ENCODE measurements around the gene FNDC11.

The FNDC11 gene

DNA sequence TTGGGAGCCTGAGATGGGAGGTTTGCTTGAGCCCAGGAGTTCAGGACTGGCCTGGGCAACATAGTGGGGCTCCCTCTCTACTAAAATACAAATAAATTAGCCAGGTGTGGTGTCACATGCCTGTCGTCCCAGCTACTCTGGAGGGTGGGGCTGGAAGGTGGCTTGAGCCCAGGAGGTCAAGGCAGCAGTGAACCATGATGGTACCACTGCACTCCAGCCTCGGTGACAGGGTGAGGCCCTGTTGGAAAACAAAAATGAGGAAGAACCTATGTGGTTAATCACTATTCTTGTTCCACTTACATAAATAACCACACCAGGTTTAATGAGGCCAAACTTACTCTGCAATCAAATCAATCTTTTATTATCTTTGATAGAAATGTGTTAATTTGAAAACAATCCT, 28.0 kb upstream of the FNDC11 start:
- DNase-seq: no peak

DNA sequence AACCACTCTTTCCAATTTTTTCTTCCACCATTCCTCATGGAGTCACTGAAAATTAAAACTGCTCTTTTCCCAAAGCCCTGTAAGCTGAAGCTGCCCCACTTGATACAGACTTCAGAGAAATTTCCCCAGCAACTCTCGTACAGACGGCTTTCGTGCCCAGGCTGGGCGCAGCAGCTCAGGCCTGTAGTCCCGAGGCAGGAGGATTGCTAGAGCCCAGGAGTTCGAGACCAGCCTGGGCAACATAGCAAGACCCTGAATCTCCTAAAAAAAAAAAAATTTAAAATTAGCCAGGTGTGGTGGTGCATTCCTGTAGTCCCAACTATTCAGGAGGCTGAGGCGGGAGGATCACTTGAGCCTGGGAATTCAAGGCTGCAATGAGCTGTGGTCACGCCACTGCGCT, 26.8 kb upstream of the FNDC11 start:
- DNase-seq: no peak

GRCh38 chr20:63529180-63529860, 24.6 kb upstream of the FNDC11 start:
- DNase-seq: no peak

DNA sequence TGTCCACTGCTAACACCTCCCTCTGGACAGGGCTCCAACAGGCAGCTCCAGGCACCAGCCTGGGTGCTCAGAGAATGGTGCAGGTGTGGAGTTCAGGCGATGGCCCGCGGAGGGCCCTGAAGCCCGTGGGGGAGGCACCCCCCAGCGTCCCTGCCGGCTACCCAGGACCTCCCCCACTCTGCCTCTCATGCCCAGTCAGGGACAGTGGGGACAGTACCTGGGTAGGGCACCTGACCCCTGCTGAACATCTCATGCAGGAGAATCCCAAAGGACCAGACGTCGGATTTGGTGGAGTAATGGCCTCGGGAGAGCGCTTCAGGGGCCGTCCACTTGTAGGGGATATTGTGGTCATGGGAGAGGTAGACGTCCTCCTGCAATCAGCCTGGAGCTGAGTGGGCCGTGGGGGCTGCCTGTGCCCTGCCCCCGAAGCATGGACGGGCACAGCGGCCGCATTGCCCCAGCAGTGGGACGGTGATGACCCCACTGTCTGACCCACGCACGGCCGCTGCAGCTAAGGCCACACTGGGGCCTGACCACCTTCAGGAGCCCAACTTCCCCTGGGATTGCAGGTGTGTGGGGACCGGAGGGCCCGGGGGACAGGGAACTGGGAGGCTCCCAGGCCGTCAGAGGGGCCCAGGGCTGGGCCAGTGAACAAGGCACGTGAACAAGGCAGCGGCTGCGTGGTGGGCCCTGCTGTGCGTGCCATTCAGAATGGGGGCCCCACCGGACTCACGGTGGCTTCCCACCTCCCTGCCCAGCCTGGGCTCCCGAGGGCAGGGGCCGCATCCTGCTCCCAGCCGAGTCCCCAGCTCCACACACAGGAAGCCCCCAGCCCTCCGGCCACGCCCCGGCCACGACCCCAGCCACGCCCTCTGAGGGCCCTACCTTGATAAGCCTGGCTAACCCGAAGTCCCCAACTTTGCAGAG, 23.8 kb upstream of the FNDC11 start:
- DNase-seq: no peak

GRCh38 chr20:63530788-63531160, 23.2 kb upstream of the FNDC11 start:
- DNase-seq: no peak

DNA sequence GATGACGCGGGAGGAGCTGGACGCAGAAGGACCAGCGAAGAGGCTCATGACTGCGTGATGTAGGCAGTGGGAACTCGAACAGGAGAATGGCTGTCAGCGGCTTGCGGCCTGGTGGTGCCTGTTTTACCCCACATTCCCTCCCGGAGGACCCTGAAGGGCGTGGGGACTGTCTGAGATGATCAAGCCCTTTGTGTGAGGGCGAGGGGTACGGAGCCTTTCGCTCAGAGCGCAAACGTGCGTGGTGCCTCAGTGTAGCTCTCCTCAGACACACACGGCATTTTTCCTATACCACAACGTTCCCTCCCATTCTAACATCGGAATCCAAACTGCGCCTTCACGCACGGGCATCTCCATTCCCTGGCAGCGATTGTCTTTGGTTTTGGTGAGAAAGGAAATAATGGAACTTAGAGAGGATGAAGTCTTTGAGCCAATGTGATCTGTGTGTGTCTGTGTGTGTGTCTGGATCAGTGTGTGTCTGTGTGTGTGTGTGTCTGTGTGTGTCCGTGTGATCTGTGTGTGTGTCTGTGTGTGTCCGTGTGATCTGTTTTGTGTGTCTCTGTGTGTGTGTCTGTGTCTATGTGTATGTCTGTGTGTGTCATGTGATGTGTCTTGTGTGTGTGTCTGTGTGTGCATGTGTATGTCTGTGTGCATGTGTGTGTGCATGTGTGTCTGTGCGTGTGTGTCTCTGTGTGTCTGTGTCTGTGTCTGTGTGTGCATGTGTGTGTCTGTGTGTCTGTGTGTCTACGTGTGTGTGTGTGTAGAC, 22.1 kb upstream of the FNDC11 start:
- DNase-seq: no peak

- no peak for DNase-seq
Observed at GRCh38 chr20:63532449-63532971, 21.4 kb upstream of the FNDC11 start.

GRCh38 chr20:63533388-63533787, 20.6 kb upstream of the FNDC11 start:
- DNase-seq: no peak

DNA sequence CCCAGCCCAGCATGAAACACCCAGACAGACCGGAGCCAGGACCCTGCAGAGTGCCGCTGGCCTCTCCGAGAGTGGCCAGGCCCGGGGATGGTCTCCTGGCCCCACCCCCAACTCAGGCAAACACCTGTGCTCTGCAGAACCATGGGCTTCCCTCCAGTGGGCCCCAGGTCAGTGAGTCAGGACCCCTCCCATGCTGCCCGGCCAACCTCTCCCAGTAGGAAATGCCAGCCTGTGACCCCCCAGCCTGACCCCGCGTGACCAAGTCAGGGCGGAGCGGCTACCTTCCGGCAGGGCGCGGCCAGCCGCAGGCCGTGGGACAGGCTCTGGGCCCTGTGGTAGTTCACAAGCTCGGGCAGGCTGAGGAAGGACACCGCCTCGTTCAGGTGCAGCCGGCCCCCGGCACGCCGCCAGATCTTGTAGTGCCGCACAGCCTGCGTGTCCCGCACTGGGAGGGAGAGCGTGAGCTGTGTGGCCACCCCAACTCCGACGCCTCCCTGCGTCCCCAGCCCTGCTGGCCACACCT, 20.0 kb upstream of the FNDC11 start:
- no peak for DNase-seq

DNA sequence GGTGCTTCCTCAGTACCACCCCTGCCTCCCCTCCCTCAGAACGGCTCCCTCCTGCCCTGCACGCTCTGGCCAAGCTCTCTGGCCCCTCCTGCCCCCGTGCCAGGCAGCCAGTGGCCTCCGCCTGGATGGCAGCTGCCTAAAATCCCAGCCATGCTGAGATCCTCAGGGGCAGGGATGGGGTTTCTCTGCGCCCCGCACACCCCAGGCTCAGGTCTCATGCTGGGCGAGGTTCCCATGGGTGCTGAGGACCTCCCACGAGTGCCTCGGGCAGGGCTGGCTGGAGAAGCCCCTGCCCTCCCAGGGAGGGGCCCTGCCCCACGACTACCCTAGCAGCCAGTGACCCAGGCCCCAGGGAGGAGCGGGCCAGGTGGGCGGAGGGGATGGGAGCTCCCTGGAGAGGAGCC, 19.5 kb upstream of the FNDC11 start:
- no peak for DNase-seq

DNA sequence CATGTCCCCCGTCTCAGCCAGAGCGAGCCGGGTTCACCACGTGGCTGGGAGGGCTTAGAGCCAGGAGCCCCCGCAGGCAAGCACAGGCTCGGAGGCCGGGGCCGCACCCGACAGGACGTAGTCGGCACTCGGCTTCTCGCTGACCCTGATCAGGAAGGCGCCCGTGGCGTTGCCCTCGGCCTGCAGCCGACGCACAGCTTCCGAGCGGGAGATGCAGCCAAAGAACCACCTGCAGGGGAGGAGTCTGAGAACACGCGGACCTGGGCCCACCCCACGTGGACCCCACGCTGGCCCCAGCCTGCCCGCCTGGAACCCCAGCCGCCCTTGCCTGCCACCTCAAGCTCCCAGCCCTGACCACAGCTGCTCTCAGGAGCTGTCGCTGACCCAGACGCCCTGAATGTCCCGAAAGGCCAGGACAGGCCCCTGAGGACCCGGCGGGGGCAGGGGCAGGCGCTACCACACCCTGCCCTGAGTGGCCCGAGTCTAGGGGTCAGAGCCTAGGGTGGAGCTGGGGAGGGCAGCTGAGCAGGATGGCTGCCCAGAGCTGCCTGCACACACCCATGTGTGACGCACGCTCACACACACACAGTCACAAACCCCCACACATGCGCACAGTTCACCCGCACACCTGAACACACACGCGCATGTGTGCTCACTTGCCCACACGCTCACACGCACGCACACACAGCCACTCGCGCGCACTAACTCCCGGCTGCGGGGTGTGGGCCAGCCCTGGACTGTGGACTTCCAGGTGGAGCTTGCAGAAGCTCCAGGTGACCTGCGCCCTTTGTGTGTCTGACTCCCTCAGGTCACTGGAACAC, 18.9 kb upstream of the FNDC11 start:
- peak in 1 of 2 experiments; percentile 41 for DNase-seq

GRCh38 chr20:63536241-63536977, 17.6 kb upstream of the FNDC11 start:
- DNase-seq: peak in 1 of 2 experiments; percentile 59

DNA sequence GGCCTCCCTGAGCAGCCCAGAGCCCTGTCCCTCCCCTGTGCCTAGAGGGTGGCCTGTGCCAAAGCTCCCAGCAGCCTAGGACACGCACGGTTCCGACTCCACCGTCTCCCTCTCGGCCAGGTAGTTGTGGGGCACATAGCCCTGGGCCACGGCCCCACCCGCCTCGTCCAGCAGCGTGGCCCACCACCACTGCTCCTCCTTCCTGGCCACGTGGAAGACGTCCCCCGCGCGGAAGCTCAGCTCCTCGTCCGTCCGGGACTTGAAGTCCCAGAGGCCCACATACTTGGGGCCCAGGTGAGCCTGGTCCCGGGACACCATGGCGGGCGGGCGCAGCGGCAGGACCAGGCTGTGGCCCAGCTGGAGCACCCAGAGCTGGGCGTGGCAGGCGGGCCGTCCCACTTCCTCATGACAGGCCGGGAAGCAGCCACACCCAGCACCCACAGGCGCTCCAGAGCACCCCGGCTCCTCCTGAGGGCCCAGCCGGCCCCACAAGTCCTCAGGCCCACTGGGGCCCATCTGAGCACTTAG, 16.9 kb upstream of the FNDC11 start, which contains the start of gene PTK6:
Gene PTK6 (minus strand): TSS at position 380 of the 528 bp plus-strand sequence. CDS start 62 bp downstream, at position 318.
- no peak for DNase-seq

DNA sequence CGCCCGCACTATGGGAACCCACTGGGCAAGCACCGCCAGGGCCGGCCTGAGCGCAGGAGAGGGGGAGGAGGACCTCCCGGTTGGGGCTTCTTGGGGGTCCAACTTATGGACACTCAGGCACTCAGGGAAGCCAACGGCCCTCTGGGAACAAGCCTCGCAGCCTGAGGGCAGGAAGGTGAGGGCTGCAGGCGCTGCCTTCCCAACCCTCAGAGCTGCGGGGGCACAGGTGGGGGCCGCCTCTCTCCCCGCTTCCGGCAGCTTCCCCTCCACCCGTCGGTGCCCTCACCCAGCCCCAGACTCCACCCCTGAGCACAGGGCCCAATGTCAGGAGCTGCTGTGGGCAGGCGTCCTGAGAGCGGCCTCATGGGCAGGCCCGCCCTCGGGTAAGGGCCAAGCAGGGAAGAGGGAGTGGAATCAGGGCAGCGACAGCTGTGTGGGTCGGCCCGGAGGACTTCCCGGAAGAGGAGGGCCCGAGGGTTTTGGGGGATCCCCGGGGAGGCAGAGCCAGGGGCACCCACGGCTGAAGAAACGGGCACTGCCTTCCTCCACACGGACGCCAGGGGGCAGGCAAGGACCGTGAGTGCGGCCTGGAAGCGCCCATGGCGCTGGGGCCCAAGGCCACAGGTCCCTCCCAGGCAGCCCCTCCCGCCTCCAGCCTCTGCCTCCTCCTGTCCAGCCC, 16.3 kb upstream of the FNDC11 start:
- peak; percentile 64 to 90 for DNase-seq

GRCh38 chr20:63538204-63539091, 15.5 kb upstream of the FNDC11 start:
- DNase-seq: no peak

GRCh38 chr20:63539092-63539430, 14.9 kb upstream of the FNDC11 start:
- no peak for DNase-seq

DNA sequence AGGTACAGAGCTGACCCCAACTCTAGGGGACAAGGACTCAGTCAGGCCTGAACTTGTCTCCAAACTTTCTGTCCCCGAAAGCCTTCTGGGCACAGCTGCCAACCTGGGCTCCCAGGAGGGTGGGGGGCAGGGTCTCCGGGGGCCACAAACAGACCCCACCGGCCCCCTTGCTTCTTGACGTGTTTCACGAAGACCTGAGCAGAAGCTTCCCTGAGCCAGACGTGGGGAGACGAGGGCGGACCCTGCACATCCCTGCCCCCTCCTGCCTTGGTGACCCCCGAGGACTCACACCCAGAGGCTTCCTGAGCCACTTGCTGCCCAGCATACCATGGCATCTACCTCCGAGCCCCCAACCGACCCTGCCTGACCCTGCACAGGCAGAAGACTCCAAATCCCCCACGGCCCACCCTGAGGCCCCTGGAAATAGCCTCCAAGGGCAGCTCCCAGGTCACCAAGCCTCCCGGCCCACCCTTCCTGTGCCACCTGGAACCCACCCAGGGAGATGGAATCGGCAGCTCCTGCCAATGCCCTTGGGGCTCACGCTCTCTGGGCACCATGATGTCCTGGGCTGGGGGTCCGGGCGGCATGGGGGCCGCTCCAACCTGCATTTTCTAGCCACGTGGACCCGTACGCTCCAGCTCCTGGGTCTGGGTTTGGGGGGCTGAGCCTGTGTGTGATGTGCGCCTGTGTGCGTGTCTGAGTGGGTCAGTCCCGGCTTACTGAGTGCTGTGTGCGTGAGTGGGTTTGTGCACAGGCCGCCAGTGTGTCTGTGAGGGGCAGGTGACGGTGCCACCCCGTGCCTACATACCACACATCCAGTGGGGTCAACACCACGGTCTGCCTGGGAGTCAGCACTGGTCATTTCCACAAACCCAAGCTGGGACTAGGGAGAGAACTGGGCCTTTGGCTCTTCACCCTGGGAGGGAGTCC, 14.3 kb upstream of the FNDC11 start:
- DNase-seq: no peak

All from NCI-H446 (cell line).